Fibroblast of skin of back (primary cell): ENCODE results near the gene SELP. TPM values are rescaled to one million over a fixed set of nuclear protein-coding genes. Genes with fewer than 3 reads are reported as not detected.
"Not testable (repeated sequence)": the region's sequence is repeated elsewhere in the genome, so short reads cannot be mapped to it uniquely, and the experiment has no call there.

Experiments used
- DNase-seq: peaks from one replicate; pipeline ENCODE4 v3.0.0-alpha.2; 2013
- polyA plus RNA-seq, 2 experiments: library from polyadenylated mRNA; unstranded; fragments of 120-200 nt; gene quantifications; one replicate each; pipeline ENCODE4 v1.2.1, GENCODE V29; 2013; ENCODE audit not compliant: insufficient read length in 2 of 2

The SELP gene
- polyA plus RNA-seq (2013, experiment 1 of 2; ENCODE audit: insufficient read length) = not detected
- not detected for polyA plus RNA-seq (2013, experiment 2 of 2; ENCODE audit: insufficient read length)

DNA sequence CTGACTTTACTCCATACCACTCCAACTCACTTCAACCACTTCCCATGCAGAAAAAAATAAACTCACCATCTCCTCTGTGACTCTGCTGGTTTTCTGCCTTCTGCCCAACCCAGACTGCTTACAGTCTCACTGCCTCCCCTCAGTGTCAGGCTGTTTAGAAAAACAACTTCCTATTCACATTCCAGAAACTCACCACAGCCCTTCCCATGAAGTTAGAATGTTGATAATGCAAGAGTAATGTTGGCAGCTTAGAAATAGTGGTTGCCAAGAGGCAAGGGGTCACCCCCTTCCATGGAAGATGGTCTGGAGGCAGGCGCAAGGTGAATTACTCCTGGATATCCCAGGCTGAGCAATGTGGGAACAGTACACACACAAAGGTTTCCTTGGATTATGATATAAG, at the start of gene SELP:
Gene SELP (minus strand): TSS at position 119 of the 400 bp plus-strand sequence. CDS start 50 bp downstream, at position 69.
- no peak for DNase-seq

DNA sequence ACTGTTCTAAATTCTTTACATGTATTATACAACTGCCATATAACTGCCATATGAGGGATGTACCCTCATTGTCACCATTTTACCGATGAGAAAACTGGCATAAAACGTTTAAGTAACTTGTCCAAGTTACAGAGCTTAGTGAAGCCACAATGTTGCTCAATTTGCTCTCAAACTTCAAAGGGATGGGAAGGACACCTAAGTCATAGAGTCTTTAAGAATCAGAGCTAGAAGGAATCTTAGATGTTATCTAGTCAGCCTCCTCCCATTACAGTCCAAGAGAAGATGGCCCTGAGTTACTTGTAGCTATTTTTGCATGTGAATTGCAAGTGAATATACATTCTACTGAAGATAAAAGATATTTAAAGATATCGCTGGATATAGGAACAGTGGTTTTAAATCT, 49.8 kb upstream of the SELP start:
- DNase-seq = no peak

DNA sequence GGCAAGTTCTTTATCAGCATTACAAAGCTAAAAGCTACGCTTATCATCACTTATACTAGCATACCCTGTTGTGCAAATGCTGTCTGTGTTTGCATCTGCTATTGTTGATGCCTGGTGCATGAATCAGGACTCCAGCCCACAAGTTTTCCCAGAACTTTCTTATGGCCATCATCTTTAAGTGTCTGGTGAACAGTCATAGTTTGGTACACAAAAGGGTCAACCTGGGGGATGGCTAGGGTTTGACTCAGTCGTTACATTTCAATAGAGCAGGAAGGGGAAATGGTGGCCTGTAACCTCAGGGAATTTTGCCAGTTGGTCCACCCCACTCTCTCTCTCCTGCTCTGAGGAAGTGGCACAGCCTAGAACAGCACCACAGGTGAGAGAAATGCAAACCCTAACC, 46.1 kb upstream of the SELP start:
- DNase-seq = no peak

DNA sequence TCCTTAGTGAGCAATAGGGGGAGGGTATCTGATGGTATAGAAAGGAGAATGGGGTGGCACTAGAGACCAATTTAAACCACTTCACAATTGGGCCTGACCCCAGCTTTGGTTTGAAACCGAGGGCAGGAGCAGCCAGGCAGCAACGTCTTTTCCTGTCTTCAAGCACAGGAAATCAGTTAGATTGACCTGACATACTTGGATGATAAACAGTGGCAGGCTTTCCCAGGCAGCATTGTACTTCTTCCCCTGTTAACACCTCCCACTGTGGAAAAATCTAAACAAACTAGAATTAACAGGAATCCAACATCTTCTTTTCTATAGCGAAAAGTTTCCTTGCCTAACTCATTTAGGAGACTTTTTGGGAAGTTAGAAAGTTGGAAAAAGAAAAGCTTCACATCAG, 40.9 kb upstream of the SELP start:
- DNase-seq = no peak

DNA sequence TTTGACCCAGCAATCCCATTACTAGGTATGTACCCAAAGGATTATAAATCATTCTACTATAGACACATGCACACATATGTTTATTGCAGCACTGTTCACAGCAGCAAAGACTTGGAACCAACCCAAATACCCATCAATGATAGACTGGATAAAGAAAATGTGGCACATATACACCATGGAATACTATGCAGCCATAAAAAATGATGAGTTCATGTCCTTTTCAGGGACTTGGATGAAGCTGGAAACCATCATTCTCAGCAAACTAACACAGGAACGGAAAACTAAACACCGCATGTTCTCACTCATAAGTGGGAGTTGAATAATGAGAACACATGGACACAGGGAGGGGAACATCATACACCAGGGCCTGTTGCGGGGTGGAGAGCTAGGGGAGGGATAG, 40.3 kb upstream of the SELP start:
- not testable (repeated sequence) for DNase-seq

DNA sequence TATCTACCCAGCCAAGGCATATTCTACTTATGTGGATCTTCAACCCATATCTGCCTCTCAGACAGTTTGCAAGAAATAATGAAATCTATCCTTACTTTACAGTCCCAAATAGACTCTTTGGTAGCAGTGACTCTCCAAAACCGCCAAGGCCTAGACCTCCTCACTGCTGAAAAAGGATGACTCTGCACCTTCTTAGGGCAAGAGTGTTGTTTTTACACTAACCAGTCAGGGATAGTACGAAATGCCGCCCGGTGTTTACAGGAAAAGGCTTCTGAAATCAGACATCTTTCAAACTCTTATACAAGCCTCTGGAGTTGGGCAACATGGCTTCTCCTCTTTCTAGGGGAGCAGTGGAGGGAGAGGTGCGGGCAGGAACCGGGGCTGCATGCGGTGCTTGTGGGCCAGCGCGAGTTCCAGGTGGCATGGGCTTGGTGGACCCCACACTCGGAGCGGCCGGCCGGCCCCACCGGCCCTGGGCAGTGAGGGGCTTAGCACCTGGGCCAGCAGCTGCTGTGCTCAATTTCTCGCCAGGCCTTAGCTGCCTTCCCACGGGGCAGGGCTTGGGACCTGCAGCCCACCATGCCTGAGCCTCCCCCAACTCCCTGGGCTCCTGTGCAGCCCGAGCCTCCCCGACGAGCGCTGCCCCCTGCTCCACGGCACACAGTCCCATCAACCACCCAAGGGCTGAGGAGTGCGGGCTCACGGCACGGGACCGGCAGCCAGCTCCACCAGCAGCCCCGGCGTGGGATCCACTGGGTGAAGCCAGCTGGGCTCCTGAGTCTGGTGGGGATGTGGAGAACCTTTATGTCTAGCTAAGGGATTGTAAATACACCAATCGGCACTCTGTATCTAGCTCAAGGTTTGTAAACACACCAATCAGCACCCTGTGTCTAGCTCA, 38.0 kb upstream of the SELP start:
- DNase-seq = not testable (repeated sequence)

DNA sequence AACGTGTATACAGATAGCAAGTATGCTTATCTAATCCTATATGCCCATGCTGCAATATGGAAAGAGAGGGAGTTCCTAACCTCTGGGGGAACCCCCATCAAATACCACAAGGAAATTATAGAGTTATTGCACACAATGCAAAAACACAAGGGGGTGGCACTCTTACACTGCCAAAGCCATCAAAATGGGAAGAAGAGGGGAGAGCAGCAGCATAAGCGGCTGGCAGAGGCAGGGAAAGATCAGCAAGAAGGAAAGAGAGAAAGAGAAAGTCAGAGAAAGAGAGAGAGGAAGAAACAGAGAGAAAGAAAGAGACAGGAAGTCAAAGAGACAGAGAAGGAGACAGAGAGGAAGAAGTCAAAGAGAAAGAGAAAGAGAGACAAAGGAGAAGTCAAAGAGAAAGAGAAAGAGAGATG, 37.3 kb upstream of the SELP start:
- DNase-seq = not testable (repeated sequence)

DNA sequence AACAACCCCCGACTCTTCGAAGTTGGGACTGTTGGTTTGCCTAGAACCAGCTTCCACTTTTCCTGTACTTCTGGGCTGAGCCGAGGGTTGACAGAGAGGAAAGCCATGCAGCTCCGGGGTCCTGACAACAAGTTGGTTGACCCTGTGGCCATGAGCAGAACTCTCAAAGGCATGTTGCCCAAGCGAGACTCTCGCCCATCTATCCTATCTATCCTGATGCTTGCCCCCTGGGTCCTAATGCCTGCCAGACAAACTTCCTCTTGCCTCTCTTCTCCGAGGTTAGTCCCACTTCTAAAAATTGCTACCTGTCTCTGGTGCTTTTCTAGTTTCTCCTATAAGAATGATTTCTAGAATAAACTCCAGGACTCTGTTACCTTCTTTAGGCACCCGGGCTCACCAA, 32.8 kb upstream of the SELP start:
- not testable (repeated sequence) for DNase-seq

DNA sequence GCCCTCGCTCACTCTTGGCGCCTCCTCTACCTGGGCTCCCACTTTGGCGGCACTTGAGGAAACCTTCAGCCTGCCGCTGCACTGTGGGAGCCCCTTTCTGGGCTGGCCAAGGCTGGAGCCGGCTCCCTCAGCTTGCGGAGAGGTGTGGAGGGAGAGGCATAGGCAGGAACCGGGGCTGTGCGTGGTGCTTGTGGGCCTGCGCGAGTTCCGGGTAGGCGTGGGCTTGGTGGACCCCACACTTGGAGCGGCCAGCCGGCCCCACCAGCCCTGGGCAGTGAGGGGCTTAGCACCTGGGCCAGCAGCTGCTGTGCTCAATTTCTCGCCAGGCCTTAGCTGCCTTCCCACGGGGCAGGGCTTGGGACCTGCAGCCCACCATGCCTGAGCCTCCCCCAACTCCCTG, 31.1 kb upstream of the SELP start:
- not testable (repeated sequence) for DNase-seq

DNA sequence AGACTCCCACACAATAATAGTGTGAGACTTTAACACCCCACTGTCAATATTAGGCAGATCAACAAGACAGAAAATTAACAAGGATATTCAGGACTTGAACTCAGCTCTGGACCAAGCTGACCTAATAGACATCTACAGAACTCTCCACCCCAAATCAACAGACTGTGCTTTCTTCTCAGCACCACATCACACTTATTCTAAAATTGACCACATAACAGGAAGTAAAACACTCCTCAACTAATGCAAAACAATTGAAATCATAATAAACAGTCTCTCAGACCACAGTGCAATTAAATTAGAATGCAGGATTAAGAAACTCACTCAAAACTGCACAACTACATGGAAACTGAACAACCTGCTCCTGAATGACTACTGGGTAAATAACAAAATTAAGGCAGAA, 28.9 kb upstream of the SELP start:
- not testable (repeated sequence) for DNase-seq

DNA sequence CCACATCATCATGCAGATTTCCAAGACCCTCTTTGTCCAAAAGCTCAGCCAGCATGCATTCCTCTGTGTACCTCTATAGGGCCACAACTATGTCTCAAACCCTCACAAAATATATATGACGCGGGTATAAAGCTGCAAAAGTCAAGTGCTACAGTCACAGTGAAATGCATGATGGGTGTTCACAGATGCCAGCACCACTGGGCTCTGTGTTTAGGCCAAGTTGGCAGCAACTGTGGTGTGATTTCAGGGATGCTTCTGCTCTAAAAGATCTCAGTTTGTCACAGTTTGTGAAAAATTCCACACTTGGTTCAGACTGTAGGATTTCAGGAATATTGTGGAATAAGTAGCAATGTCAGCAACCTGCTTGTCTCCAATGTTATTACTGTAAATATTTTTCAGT, 23.9 kb upstream of the SELP start:
- DNase-seq = no peak

DNA sequence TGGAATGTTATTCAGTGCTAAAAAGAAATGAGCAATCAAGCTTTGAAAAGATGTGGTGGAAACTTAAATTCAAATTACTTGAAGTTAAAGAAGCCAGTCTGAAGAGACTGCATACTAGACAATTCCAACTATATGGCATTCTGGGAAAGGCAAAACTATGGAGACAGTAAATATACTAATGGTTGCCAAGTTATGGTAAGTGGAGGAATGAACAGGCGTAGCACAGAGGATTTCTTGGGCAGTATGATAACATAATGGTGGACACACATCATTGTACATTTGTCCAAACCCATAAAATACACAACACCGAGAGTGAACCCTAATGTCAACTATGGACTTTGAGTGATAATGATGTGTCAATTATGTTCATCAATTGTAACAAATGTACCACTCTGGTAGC, 21.1 kb upstream of the SELP start:
- DNase-seq = no peak

DNA sequence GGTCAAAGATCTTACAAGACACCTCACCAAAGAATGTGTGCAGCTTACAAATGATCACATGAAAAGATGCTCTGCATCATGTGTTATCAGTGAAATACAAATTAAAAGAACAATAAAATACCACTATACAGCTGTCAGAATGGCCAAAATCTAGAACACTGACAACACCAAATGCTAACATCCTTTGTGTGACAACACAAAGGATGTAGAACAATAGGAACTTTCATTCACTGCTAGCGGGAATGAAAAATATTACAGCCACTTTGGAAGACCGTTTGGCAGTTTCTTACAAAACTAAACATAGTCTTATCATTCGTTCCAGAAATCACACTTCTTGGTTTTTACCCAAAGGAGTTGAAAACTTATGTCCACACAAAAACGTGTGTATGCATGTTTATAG, 20.6 kb upstream of the SELP start:
- DNase-seq = no peak

DNA sequence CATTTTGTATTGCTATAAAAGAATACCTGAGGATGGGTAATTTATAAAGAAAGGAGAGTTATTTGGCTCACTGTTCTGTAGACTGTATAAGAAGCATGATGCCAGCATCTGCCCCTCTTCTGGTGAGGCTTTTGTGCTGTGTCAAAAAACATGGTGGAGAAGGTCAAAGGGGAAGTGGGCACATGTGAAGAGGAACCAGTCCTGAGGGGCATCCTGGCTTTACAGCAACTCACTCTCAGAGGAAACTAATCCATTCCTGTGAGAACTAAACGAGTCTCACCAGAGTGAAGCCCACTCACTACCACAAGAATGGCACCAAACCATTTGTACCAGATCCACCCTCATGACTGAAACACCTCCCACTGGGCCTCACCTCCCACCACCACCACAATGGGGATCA, 18.8 kb upstream of the SELP start:
- no peak for DNase-seq

DNA sequence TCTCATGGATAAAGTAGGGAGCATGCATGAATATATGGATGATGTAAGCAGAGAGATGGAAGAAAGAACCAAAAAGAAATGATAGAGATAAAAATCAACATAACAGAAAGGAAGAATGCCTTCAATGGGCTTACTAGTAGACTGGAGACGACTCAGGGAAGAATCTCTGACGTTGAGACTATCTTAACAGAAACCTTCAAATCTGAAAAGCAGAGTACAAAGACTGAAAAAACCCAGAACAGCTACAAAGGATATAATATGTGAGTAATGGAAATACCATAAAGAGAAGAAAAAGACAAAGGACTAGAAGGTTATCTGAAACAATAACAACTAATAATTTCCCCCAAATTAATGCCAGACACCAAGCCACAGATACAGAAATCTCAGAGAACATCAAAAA, 18.3 kb upstream of the SELP start:
- no peak for DNase-seq

DNA sequence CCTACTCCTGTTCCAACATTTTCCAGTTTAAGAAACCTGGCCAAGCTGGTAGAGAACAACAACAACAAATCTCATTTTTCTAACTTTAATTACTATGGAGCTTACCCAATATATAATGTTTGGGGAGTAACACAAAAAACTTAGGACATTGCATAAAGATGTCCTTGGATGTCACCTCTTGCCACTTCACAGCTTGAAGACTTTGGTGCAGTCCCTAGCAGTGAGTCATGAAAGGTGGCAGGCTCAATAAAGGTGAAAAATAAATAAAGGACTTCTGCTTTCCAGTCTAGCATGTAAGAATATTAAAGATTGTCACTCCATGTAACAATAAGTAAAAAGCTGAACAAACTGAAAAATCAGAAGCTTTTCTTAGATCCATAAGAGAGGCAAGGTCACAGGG, 17.6 kb upstream of the SELP start:
- DNase-seq = no peak

DNA sequence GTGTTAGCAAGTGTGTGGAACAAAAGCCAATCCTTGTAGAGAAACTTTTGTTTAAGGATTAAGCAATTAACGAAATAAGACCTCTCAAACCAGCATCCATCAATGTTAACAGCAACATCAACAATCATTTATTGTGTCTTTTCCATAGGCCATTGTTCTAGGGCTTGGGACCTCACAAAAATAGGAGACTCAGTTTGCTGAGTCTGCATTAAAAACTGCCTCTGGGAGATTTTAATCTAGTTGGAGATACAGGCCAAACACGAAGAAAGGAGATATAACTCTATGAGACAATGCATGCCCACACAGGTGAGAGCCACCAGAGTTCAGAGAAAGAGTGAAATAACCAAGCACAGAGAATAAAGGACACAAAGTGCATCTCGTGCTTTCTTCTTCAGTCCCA, 14.4 kb upstream of the SELP start:
- no peak for DNase-seq

DNA sequence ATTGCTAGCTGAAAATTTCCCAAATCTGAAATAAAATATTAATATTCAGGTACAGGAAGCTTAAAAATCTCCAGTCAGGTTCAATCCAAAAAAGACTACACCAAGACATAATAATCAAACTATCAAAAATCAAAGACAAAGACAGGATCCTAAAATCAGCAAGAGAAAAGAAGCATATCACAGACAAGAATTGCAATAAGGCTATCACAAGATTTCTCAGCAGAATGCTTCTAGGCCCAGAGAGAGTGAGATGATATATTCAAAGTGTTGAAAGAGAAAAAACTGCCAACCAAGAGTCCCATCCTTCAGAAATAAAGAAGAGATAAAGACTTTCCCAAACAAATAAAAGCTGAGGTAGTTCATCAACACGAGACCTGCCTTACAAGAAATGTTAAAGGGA, 5.0 kb upstream of the SELP start:
- DNase-seq = no peak

DNA sequence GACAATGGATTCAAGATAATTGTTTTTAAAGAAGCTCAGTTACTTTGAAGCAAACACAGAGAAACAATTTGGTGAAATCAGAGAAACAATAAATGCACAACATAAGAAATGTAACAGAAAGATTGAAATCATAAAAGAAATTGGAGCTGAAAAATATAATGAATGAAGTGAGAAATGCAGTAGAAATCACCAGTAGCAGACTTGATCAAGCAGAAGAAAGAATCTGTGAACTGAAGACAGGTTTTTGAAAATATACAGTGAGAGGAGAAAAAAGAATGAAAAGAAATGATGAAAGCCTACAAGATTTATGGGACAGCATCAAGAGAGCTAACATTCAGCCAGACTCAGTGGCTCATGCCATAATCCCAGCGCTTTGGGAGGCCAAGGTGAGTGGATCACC, 4.2 kb upstream of the SELP start:
- DNase-seq = no peak

DNA sequence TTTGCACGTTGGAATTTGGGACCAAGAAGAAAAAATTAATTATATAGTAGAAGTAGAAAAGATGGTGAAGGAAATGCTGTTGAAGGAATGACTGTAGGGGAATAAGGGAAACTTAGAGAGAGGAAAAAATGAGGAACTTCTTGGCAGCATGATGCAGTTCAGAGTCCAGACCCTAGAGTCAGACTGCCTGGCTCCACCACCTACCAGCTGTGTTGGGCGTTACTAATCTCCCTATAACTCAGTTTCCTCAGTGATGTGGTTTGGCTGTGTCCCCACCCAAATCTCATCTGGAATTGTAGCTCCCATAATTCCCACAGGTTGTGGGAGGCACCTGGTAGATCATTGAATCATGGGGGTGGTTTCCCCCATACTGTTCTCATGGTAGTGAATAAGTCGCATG, 1.3 kb upstream of the SELP start:
- DNase-seq = no peak

DNA sequence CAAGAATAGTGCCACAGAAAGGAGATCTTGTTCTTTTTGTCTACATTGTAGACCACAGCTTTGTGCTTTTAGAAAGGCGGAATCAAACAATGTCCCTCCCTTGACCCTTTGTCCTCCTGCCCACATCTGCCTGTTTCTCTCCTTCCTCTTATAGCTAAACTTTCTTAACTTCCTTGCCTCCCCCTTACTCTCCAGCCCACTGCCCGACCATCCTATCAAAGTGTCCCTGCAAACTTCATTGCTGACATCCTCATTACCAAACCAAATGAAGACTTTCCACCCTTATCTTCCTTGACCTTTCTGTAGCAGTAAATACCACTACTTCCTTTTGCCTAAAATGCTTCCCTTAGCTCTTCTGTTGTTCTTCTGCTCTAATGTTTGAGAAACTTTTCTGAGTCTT, 5.0 kb downstream of the SELP start:
- DNase-seq = no peak

DNA sequence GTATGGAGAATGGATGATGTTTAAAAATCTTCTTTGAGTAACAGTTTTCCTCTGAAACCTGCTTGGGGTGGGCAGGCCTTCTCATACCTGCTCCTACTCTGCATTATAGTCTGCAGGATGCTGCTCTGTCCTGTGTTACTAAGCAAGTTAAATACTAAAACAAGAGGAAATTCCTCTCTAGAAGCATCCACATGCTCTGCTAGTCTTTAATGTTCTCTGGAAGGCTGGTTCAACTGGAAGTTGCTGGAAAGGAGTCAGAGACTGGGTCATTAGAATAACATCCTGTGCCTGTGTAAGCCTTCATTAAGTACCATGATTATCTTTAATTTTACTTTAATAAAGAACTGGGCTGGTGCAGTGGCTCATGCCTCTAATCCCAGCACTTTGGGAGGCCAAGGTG, 5.8 kb downstream of the SELP start:
- no peak for DNase-seq

DNA sequence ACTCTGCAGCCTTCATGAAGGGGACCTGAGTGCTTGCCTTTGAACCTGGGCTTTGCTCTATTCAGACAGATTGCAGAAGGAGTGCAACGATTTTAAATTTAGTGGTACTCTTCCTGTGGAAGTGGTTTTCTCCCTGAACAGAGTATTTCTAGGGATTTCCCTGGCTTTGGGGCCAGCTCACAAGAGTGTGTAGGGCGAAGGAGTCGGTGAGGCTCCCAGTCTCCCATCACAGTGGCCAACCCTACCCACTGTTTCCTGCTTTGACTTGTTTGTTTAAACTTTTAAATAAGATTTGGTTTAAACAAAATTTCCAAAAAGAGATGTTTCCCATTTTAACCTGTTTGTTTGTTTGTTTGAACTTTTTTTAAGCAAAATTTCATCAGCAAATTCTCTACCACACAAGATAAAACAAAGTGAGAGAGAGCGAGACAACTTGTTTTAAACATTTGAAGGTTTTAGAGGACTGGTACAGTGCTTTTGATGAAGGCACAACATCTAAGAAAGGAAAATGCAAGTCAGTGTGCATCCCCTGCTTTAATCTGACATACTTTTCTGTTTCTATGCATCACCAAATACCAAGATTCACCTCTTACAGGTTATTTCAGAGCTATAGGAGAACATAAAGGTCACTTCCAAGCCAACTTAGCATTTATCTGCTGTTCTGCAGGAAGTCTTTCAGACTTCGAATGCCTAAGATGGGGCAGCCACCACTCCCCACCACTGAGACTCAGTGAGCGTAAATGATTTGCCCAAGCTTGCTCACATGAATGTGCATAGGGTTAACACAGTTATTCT, 6.6 kb downstream of the SELP start:
- no peak for DNase-seq

DNA sequence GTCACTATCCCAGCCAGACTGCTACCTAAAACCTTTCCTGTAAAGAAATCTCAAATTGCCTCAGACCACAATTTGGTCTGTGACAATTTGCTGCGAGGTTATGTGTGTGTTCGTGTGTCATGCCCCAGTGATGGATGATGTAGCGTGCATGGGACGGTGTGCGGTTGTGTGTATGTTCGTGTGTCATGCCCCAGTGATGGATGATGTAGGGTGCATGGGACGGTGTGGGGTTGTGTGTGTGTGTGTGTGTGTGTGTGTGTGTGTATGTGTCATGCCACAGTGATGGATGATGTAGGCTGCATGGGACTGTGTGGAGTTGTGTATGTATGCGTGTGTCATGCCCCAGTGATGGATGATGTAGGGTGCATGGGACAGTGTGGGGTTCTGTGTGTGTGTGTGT, 9.4 kb downstream of the SELP start:
- DNase-seq = no peak
